Body of pancreas (tissue), 4 donors: Measurements from ENCODE around the gene CTNND2. TPM values are rescaled to one million over a fixed set of nuclear protein-coding genes. Genes with fewer than 3 reads are reported as not detected.

Source experiments
- ATAC-seq: fragments of 150-250 bp; one replicate; pipeline ENCODE4 v1.9.1; 2016
- DNase-seq, 4 donors: peaks; one replicate each; pipeline ENCODE4 v3.0.0-alpha.2; 2019
- H3K27ac ChIP-seq, 4 donors: fragments of 200-600 bp; sonication (generic); 1 replicate in 3 of 4; 2 replicates in 1 of 4; pipeline versions ENCODE4 v1.5.1 to v1.6.1; 2016 to 2019; ENCODE audit warnings: mild to moderate bottlenecking in 1 of 4, mixed read lengths in 1 of 4, moderate library complexity in 1 of 4
- H3K27me3 ChIP-seq, 2 donors: fragments of 200-600 bp; sonication (generic); one replicate each; pipeline ENCODE4 v1.6.0; 2016; ENCODE audit warnings: mild to moderate bottlenecking in 1 of 2
- H3K36me3 ChIP-seq, 2 donors: fragments of 200-600 bp; sonication (generic); replicated peaks in 1 of 2; 2 replicates each; pipeline ENCODE4 v1.5.1; 2016; ENCODE audit warnings: low read depth in 2 of 2; ENCODE audit not compliant: insufficient read depth in 1 of 2
- H3K4me1 ChIP-seq: fragments of 200-600 bp; sonication (generic); one replicate; pipeline ENCODE4 v1.6.0; 2016
- H3K4me3 ChIP-seq, 2 donors: fragments of 200-600 bp; sonication (generic); 1 replicate in 1 of 2; 2 replicates in 1 of 2; pipeline ENCODE4 v1.5.1; 2016 to 2019
- H3K9me3 ChIP-seq, 3 donors: fragments of 200-600 bp; sonication (generic); 1 replicate in 2 of 3; 2 replicates in 1 of 3; pipeline ENCODE4 v1.5.1; 2016
- POLR2A ChIP-seq, 3 donors: fragments of 450-650 bp; IDR thresholded peaks; one replicate each; pipeline ENCODE4 v1.6.1; 2016; ENCODE audit warnings: antibody characterized with exemption in 3 of 3, mild to moderate bottlenecking in 2 of 3
- WGBS, 2 donors: methylation state at CpG; one replicate each; pipeline ENCODE4 v1.1.5; 2017; 5-methylcytosine and 5-hydroxymethylcytosine counted together
- intact Hi-C: fragments of 100-400 bp; cut with DNase I; formaldehyde crosslinking; loops from one replicate; pipeline ENCODE4 v1.15.1; 2023
- total RNA-seq, 2 donors: library from RNA; depleted of rRNA; stranded (reverse); fragments of >200 nt; gene quantifications; one replicate each; pipeline ENCODE4 v1.1.0, GENCODE V29; 2016
- TF ChIP-seq, protein P1 (sequence below), 7 experiments: fragments of 450-650 bp in 4 of 7; fragments of 200-600 bp in 3 of 7; sonication (generic) in 3 of 7; IDR thresholded peaks; one replicate each; pipeline ENCODE4 v1.5.1; 2016 to 2019; ENCODE audit warnings: antibody characterized with exemption in 7 of 7

CTNND2 gene
- total RNA-seq, 2 donors from 2014 or later = 21.0 to 82.4 TPM

DNA sequence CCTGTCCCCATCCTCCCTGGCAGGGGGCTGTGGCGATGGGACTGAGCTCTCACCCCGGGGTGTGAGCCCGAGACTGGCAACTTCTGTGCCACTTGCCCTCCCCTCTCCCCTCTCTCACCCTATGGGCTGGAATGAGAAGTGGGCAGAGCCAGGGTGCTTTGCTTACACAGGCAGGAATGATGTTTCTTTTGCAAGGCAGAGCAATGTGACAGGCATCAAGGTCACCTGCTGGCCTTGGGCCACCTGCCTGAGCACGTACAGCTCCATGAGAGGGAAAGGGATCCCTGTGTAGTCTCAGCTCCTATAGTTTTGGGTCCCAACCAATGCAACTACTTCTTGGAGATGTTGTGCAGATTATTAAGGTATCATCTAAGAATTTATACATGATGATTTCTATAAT, 890.5 kb downstream of the CTNND2 start:
- no peak overlapping the region for H3K4me3 ChIP-seq
- TF ChIP-seq POLR2A (IDR thresholded peaks at IDR 0.05) = no peak
- TF ChIP-seq, protein P1, sequence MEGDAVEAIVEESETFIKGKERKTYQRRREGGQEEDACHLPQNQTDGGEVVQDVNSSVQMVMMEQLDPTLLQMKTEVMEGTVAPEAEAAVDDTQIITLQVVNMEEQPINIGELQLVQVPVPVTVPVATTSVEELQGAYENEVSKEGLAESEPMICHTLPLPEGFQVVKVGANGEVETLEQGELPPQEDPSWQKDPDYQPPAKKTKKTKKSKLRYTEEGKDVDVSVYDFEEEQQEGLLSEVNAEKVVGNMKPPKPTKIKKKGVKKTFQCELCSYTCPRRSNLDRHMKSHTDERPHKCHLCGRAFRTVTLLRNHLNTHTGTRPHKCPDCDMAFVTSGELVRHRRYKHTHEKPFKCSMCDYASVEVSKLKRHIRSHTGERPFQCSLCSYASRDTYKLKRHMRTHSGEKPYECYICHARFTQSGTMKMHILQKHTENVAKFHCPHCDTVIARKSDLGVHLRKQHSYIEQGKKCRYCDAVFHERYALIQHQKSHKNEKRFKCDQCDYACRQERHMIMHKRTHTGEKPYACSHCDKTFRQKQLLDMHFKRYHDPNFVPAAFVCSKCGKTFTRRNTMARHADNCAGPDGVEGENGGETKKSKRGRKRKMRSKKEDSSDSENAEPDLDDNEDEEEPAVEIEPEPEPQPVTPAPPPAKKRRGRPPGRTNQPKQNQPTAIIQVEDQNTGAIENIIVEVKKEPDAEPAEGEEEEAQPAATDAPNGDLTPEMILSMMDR (IDR thresholded peaks at IDR 0.05) = peak in 3 of 7 experiments; percentile 10 to 16 (median 15)
- intact Hi-C loops = no loop called here
- H3K9me3 ChIP-seq = no peaks in the 10 kb centered on the region
- H3K27me3 ChIP-seq = no peaks in the 10 kb centered on the region
- DNase-seq (peak; percentile 53 to 73 (median 64)), ATAC-seq (peak; percentile 79)
- peaks cover 6% of the 10 kb centered on the region for H3K4me1 ChIP-seq
- H3K36me3 ChIP-seq = peaks cover 0 to 2% of the 10 kb centered on the region in 2 donors
- no peak overlapping the region for H3K27ac ChIP-seq
- WGBS, 2 donors = 28 to 40% methylated on average over 4 of the region's 4 CpGs

DNA sequence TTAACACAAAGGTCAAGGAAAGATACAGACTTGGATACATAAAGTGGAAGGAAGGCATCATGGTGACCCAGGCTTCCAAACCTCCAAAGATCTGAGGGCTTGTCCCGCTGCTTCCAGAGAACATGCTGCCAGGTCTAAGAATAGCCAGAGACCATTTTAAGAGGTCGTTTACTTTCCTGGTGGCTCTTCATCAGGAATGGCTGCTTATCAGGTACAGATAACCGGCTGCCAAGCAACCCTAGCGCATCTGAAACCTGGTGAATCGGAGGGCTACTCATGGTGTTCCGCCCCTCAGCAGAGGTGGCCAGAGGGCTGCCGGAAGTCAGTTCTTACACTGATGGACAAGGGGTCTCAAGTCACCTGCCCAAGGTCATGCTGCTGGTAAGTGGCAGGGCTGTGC, 892.0 kb downstream of the CTNND2 start:
- WGBS, 2 donors = 77 to 83% methylated on average over 5 to 7 of the region's 7 CpGs
- DNase-seq (no peak), ATAC-seq (no peak)
- intact Hi-C loops = no loop called here
- TF ChIP-seq, protein P1 (IDR thresholded peaks at IDR 0.05) = no peak
- TF ChIP-seq POLR2A (IDR thresholded peaks at IDR 0.05) = no peak
- Histone ChIP-seq H3K4me3 (no peak overlapping the region), H3K27me3 (no peaks in the 10 kb centered on the region), H3K9me3 (no peaks in the 10 kb centered on the region), H3K4me1 (peaks cover 6% of the 10 kb centered on the region), H3K36me3 (peaks cover 0 to 2% of the 10 kb centered on the region in 2 donors), H3K27ac (no peak overlapping the region)

DNA sequence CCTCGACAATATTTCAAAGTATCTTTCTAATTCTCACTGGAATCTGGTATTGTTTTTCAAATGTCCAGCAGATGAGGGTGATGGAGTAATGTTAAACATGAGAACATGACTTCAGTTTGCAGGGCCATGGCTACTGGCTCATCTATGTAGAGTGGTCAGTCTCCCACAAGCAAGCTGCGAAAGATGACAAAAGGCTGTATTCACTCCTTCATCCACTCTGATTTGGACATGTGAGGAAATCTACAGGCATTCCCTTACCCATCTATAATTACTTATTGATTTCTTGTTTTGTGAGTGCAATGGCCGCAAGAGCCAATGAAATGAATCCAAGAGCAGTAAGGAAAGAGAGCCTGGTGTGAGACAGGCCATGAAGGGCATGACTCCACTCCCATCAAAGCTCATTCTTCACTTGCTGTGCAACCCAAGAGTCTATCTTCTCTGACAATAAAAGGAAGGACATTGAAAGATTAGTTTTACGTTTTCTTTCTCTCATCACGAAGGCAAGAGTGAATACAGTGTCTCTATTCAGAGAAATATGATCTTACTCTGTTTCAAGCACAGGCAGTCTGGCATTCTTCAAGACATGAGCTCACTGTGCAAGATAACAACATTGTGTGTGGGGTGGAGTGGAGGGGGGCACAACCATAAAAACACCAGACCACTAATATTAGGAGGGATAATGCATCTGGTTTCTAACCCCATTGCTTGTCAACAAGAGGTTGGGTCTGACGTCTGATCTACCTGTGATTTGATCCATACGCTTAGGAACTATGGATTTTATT, 893.6 kb downstream of the CTNND2 start:
- no peak overlapping the region for H3K4me3 ChIP-seq
- ATAC-seq = no peak
- no peaks in the 10 kb centered on the region for H3K9me3 ChIP-seq
- H3K4me1 ChIP-seq = peaks cover 6% of the 10 kb centered on the region
- 93 to 95% methylated on average over 7 of the region's 7 CpGs for WGBS, 2 donors
- TF ChIP-seq POLR2A (IDR thresholded peaks at IDR 0.05) = no peak
- TF ChIP-seq, protein P1 (IDR thresholded peaks at IDR 0.05) = no peak
- no peaks in the 10 kb centered on the region for H3K36me3 ChIP-seq
- H3K27ac ChIP-seq = no peak overlapping the region
- H3K27me3 ChIP-seq = no peaks in the 10 kb centered on the region
- intact Hi-C loops = no loop called here
- no peak for DNase-seq

DNA sequence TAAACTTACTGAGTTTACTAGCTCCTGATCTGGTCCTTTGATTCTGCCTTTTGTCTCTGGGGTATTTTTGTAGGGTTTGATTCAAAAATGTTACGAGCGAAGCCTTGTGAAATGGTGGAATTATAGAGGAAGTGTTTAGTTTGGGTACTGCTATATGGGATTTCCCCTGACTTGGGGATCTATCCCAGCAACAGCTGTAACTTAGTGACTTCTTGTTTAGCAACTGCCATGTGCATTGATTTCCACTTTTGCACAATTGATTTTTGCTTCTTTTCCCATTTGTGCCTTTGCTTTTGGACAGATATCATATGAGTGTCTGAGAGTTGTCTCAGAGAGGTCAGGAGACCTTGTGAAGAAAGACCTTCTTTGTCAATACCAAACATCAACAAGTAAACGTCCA, 894.7 kb downstream of the CTNND2 start:
- no peak for TF ChIP-seq POLR2A (IDR thresholded peaks at IDR 0.05)
- TF ChIP-seq, protein P1 (IDR thresholded peaks at IDR 0.05) = no peak
- Histone ChIP-seq H3K4me1 (peaks cover 6% of the 10 kb centered on the region), H3K4me3 (no peak overlapping the region), H3K9me3 (no peaks in the 10 kb centered on the region), H3K36me3 (no peaks in the 10 kb centered on the region), H3K27ac (no peak overlapping the region), H3K27me3 (no peaks in the 10 kb centered on the region)
- intact Hi-C loops = no loop called here
- 58 to 77% methylated on average over 3 of the region's 3 CpGs for WGBS, 2 donors
- ATAC-seq (no peak), DNase-seq (no peak)
